CD8-positive, alpha-beta memory T cell (primary cell): Measurements from ENCODE around the gene SPRR1A. TPM values are rescaled to one million over a fixed set of nuclear protein-coding genes. Genes with fewer than 3 reads are reported as not detected.
"Not testable (repeated sequence)": the region's sequence is repeated elsewhere in the genome, so short reads cannot be mapped to it uniquely, and the experiment has no call there.

Experiments
- CTCF ChIA-PET: fragments of 350-600 bp; sonication (Branson Sonifier 250); formaldehyde crosslinking; loops from one replicate; lab custom pipeline; 2021; ENCODE audit warnings: antibody characterized with exemption; lab: Charles Lee
- POLR2A ChIA-PET: fragments of 350-600 bp; sonication (Branson Sonifier 250); formaldehyde crosslinking; loops from one replicate; lab custom pipeline; 2021; ENCODE audit warnings: antibody characterized with exemption; lab: Charles Lee
- DNase-seq, 5 donors: peaks; one replicate each; pipeline versions ENCODE4 v3.0.0 to v3.0.0-alpha.2; 2020 to 2022; ENCODE audit warnings: mixed read lengths in 1 of 5
- H3K27ac ChIP-seq: one replicate; pipeline ENCODE4 v1.7.0; 2013; ENCODE audit warnings: low read depth, mild to moderate bottlenecking, low read length, moderate library complexity
- H3K27me3 ChIP-seq: 2 replicates; pipeline ENCODE4 v1.7.0; 2013; ENCODE audit warnings: low read length, mild to moderate bottlenecking; ENCODE audit not compliant: insufficient read depth, poor library complexity, severe bottlenecking
- H3K36me3 ChIP-seq: 2 replicates; pipeline ENCODE4 v1.7.0; 2013; ENCODE audit warnings: mild to moderate bottlenecking, low read length, moderate library complexity; ENCODE audit not compliant: insufficient read depth
- H3K4me1 ChIP-seq: 2 replicates; pipeline ENCODE4 v1.7.0; 2013; ENCODE audit warnings: mild to moderate bottlenecking, low read length, moderate library complexity; ENCODE audit not compliant: insufficient read depth
- H3K4me3 ChIP-seq: 2 replicates; pipeline ENCODE4 v1.7.0; 2013; ENCODE audit warnings: mild to moderate bottlenecking, low read length
- H3K9me3 ChIP-seq: 2 replicates; pipeline ENCODE4 v1.7.0; 2013; ENCODE audit warnings: mild to moderate bottlenecking, low read length
- H3K27ac Mint-ChIP-seq, 8 donors: one replicate each; pipeline ENCODE4 v1.8.0; 2020 to 2021; ENCODE audit warnings: mixed read lengths in 8 of 8, mild to moderate bottlenecking in 6 of 8, inconsistent platforms in 3 of 8, moderate library complexity in 3 of 8
- H3K27me3 Mint-ChIP-seq, 2 donors: one replicate each; pipeline ENCODE4 v1.8.0; 2020 to 2021; ENCODE audit warnings: mixed read lengths in 2 of 2, mild to moderate bottlenecking in 1 of 2, moderate library complexity in 1 of 2
- H3K36me3 Mint-ChIP-seq, 3 donors: one replicate each; pipeline ENCODE4 v1.8.0; 2020 to 2021; ENCODE audit warnings: mixed read lengths in 3 of 3, inconsistent platforms in 1 of 3, mild to moderate bottlenecking in 1 of 3
- H3K4me1 Mint-ChIP-seq, 3 donors: one replicate each; pipeline ENCODE4 v1.8.0; 2020 to 2021; ENCODE audit warnings: mixed read lengths in 3 of 3, inconsistent platforms in 1 of 3, mild to moderate bottlenecking in 1 of 3
- H3K4me3 Mint-ChIP-seq, 7 donors: one replicate each; pipeline ENCODE4 v1.8.0; 2020 to 2021; ENCODE audit warnings: mixed read lengths in 7 of 7, mild to moderate bottlenecking in 6 of 7, moderate library complexity in 4 of 7, inconsistent platforms in 2 of 7
- H3K9me3 Mint-ChIP-seq, 5 donors: one replicate each; pipeline ENCODE4 v1.8.0; 2020 to 2022; ENCODE audit warnings: mixed read lengths in 5 of 5, mild to moderate bottlenecking in 3 of 5, moderate library complexity in 2 of 5, inconsistent platforms in 1 of 5
- polyA plus RNA-seq: library from polyadenylated mRNA; unstranded; fragments of 300-500 nt; fragmentation: Illumina TruSeq; gene quantifications from one replicate; pipeline ENCODE4 v1.2.3, GENCODE V29; 2021
- total RNA-seq, 2 experiments: library from RNA; stranded (reverse); gene quantifications; one replicate each; pipeline ENCODE4 v1.2.3, GENCODE V29; 2021

The SPRR1A gene
- total and polyA plus RNA-seq, 3 experiments from 2014 or later, result not detected

- Mint-ChIP-seq H3K4me3 (no peak overlapping the region), H3K27ac (no peak overlapping the region), H3K4me1 (no peaks in the 10 kb centered on the region), H3K27me3 (peaks cover 15 to 45% of the 10 kb centered on the region in 2 donors), H3K9me3 (peaks cover 0 to 9% (median 4%) of the 10 kb centered on the region in 5 donors), H3K36me3 (no peaks in the 10 kb centered on the region)
- ChIA-PET CTCF (no interaction called here), POLR2A (no interaction called here)
- Histone ChIP-seq H3K27me3 (no peaks in the 10 kb centered on the region), H3K36me3 (no peaks in the 10 kb centered on the region), H3K9me3 (no peaks in the 10 kb centered on the region), H3K27ac (no peak overlapping the region), H3K4me1 (no peaks in the 10 kb centered on the region), H3K4me3 (no peak overlapping the region)
- DNase-seq, result no peak
Observed at GRCh38 chr1:152997901-152998300, 14.0 kb downstream of the SPRR1A start.

- CTCF ChIA-PET, result no interaction called here
Observed at GRCh38 chr1:152998476-152998875, 14.6 kb downstream of the SPRR1A start.

GRCh38 chr1:152999818-153000217, 15.9 kb downstream of the SPRR1A start:
- no peaks in the 10 kb centered on the region for H3K9me3 ChIP-seq
- Mint-ChIP-seq H3K27me3 (peaks cover 13 to 36% of the 10 kb centered on the region in 2 donors), H3K4me1 (no peaks in the 10 kb centered on the region), H3K4me3 (no peak overlapping the region), H3K27ac (no peak overlapping the region), H3K9me3 (peaks cover 0 to 9% (median 4%) of the 10 kb centered on the region in 5 donors), H3K36me3 (no peaks in the 10 kb centered on the region)
- no peaks in the 10 kb centered on the region for H3K4me1 ChIP-seq
- CTCF ChIA-PET, result no interaction called here
- no peak for DNase-seq
- H3K4me3 ChIP-seq, result no peak overlapping the region
- POLR2A ChIA-PET, result no interaction called here
- H3K27me3 ChIP-seq, result no peaks in the 10 kb centered on the region
- no peak overlapping the region for H3K27ac ChIP-seq
- H3K36me3 ChIP-seq, result no peaks in the 10 kb centered on the region

More at GRCh38 chr1:152998476-152998875, 14.6 kb downstream of the SPRR1A start:
- Histone ChIP-seq H3K36me3 (no peaks in the 10 kb centered on the region), H3K4me1 (no peaks in the 10 kb centered on the region), H3K27ac (no peak overlapping the region), H3K27me3 (no peaks in the 10 kb centered on the region), H3K4me3 (no peak overlapping the region), H3K9me3 (no peaks in the 10 kb centered on the region)
- H3K4me3 Mint-ChIP-seq, result no peak overlapping the region
- H3K27ac Mint-ChIP-seq, result no peak overlapping the region
- H3K9me3 Mint-ChIP-seq, result peaks cover 0 to 9% (median 4%) of the 10 kb centered on the region in 5 donors
- DNase-seq, result no peak
- peaks cover 15 to 40% of the 10 kb centered on the region in 2 donors for H3K27me3 Mint-ChIP-seq
- no peaks in the 10 kb centered on the region for H3K4me1 Mint-ChIP-seq
- H3K36me3 Mint-ChIP-seq, result no peaks in the 10 kb centered on the region
- POLR2A ChIA-PET, result no interaction called here

GRCh38 chr1:153000294-153000693, 16.4 kb downstream of the SPRR1A start:
- CTCF ChIA-PET, result no interaction called here
- Mint-ChIP-seq H3K9me3 (peaks cover 0 to 9% (median 4%) of the 10 kb centered on the region in 5 donors), H3K4me3 (no peak overlapping the region)

GRCh38 chr1:153001382-153001781, 17.5 kb downstream of the SPRR1A start, which contains the start of gene SPRR3:
SPRR3 (plus strand) TSS chr1:153001749; CDS start chr1:153003021, 1,272 bp downstream.
- no peaks in the 10 kb centered on the region for H3K27me3 ChIP-seq
- no peaks in the 10 kb centered on the region for H3K36me3 ChIP-seq
- no peak within 1 kb of the TSS for H3K4me3 Mint-ChIP-seq
- H3K4me1 Mint-ChIP-seq, result no peaks in the 10 kb centered on the region
- H3K4me1 ChIP-seq, result no peaks in the 10 kb centered on the region
- H3K36me3 Mint-ChIP-seq, result no peaks in the 10 kb centered on the region
- peaks cover 0 to 9% (median 2%) of the 10 kb centered on the region in 5 donors for H3K9me3 Mint-ChIP-seq
- ChIA-PET POLR2A (no interaction called here), CTCF (no interaction called here)
- no peak for DNase-seq
- no peak within 1 kb of the TSS for H3K27ac ChIP-seq
- no peak within 1 kb of the TSS for H3K4me3 ChIP-seq
- H3K27me3 Mint-ChIP-seq, result peaks cover 4 to 30% of the 10 kb centered on the region in 2 donors
- H3K9me3 ChIP-seq, result no peaks in the 10 kb centered on the region
- H3K27ac Mint-ChIP-seq, result peak within 1 kb of the TSS in 1 of 8 donors; percentile 28

More at GRCh38 chr1:153000294-153000693, 16.4 kb downstream of the SPRR1A start:
- Histone ChIP-seq H3K27ac (no peak overlapping the region), H3K9me3 (no peaks in the 10 kb centered on the region), H3K27me3 (no peaks in the 10 kb centered on the region), H3K4me3 (no peak overlapping the region), H3K36me3 (no peaks in the 10 kb centered on the region), H3K4me1 (no peaks in the 10 kb centered on the region)
- H3K27ac Mint-ChIP-seq, result no peak overlapping the region
- DNase-seq, result no peak
- H3K36me3 Mint-ChIP-seq, result no peaks in the 10 kb centered on the region
- peaks cover 10 to 34% of the 10 kb centered on the region in 2 donors for H3K27me3 Mint-ChIP-seq
- H3K4me1 Mint-ChIP-seq, result no peaks in the 10 kb centered on the region
- POLR2A ChIA-PET, result no interaction called here

- POLR2A ChIA-PET, H3K9me3 ChIP-seq, H3K27me3 ChIP-seq, H3K27ac ChIP-seq, H3K9me3 Mint-ChIP-seq, H3K36me3 ChIP-seq, DNase-seq, H3K4me1 Mint-ChIP-seq, H3K36me3 Mint-ChIP-seq, CTCF ChIA-PET, H3K27ac Mint-ChIP-seq, H3K27me3 Mint-ChIP-seq, H3K4me3 Mint-ChIP-seq, H3K4me3 ChIP-seq, H3K4me1 ChIP-seq: not testable (repeated sequence)
Observed at GRCh38 chr1:153011235-153011758, 27.4 kb downstream of the SPRR1A start.

GRCh38 chr1:153021829-153022228, 37.9 kb downstream of the SPRR1A start:
- H3K27me3 ChIP-seq, H3K27ac Mint-ChIP-seq, H3K36me3 Mint-ChIP-seq, H3K4me3 Mint-ChIP-seq, H3K36me3 ChIP-seq, H3K9me3 Mint-ChIP-seq, CTCF ChIA-PET, H3K9me3 ChIP-seq, H3K4me3 ChIP-seq, H3K4me1 ChIP-seq, DNase-seq, POLR2A ChIA-PET, H3K4me1 Mint-ChIP-seq, H3K27ac ChIP-seq: not testable (repeated sequence)
- H3K27me3 Mint-ChIP-seq, result peaks cover 10 to 34% of the 10 kb centered on the region in 2 donors

- Mint-ChIP-seq H3K4me3 (peak overlapping the region in 1 of 7 donors; percentile 46), H3K27me3 (peaks cover 9 to 32% of the 10 kb centered on the region in 2 donors)
- CTCF ChIA-PET, H3K36me3 Mint-ChIP-seq, H3K27me3 ChIP-seq, H3K9me3 Mint-ChIP-seq, H3K36me3 ChIP-seq, DNase-seq, H3K27ac Mint-ChIP-seq, H3K4me1 Mint-ChIP-seq, H3K27ac ChIP-seq, H3K9me3 ChIP-seq, H3K4me1 ChIP-seq, H3K4me3 ChIP-seq, POLR2A ChIA-PET: not testable (repeated sequence)
Observed at GRCh38 chr1:153022340-153022739, 38.5 kb downstream of the SPRR1A start.
